Measurements from ENCODE around the gene RHBDF2.

- no peak for TF ChIP-seq CTCF (optimal IDR thresholded peaks at IDR 0.05 in 1 of 3, IDR thresholded peaks at IDR 0.05 in 1 of 3, conservative IDR thresholded peaks at IDR 0.05 in 1 of 3; ENCODE audit: extremely low read depth in 1 of 3, insufficient read depth in 2 of 3, low read length in 3 of 3)
- TF ChIP-seq EZH2 (IDR thresholded peaks at IDR 0.05; ENCODE audit: low read length): no peak
These were observed 24.5 kb downstream of the RHBDF2 start for GRCh38 chr17:76476736-76477135.

Data from keratinocyte (primary cell).